VCaP (cell line): Measurements from ENCODE around the gene TTF1.
A peak's percentile ranks its signal among the peaks of the same experiment; 100 is the strongest.

Experiments
- H3K27ac ChIP-seq: fragments of 450-650 bp; 2 replicates; pipeline ENCODE4 v1.5.1; 2017
- CTCF ChIP-seq: fragments of 450-650 bp; conservative IDR thresholded peaks from 2 replicates; pipeline ENCODE4 v1.5.1; 2017; ENCODE audit warnings: mild to moderate bottlenecking, moderate library complexity

Gene TTF1

GRCh38 chr9:132406554-132407122, at the start of gene TTF1:
TSS of gene TTF1 (minus strand) at chr9:132406840. CDS start at chr9:132402821, 4,019 bp downstream.
- no peak for TF ChIP-seq CTCF
- peak within 1 kb of the TSS; percentile 87 for H3K27ac ChIP-seq

GRCh38 chr9:132456241-132456640, 49.6 kb upstream of the TTF1 start:
- H3K27ac ChIP-seq = no peak overlapping the region
- TF ChIP-seq CTCF = no peak

- no peak for TF ChIP-seq CTCF
- no peak overlapping the region for H3K27ac ChIP-seq
Measured at GRCh38 chr9:132451276-132451675, 44.6 kb upstream of the TTF1 start.

- no peak overlapping the region for H3K27ac ChIP-seq
- TF ChIP-seq CTCF = no peak
Measured at GRCh38 chr9:132447902-132448301, 41.3 kb upstream of the TTF1 start.

- TF ChIP-seq CTCF = peak; percentile 19; the same call in 1 of the 2 replicates
- no peak overlapping the region for H3K27ac ChIP-seq
Measured at GRCh38 chr9:132447346-132447745, 40.7 kb upstream of the TTF1 start.

- H3K27ac ChIP-seq = no peak overlapping the region
- no peak for TF ChIP-seq CTCF
Measured at GRCh38 chr9:132446887-132447286, 40.2 kb upstream of the TTF1 start.

GRCh38 chr9:132443951-132444607, 37.4 kb upstream of the TTF1 start:
- no peak overlapping the region for H3K27ac ChIP-seq
- TF ChIP-seq CTCF = no peak
